ENCODE data around the gene ZNF799.
"Not testable (repeated sequence)": the region's sequence is repeated elsewhere in the genome, so short reads cannot be mapped to it uniquely, and the experiment has no call there.

Gene ZNF799

GRCh38 chr19:12362236-12362635, 38.8 kb downstream of the ZNF799 start:
- not testable (repeated sequence) for DNase-seq (ENCODE audit: low spot score)

- no peak for DNase-seq (ENCODE audit: low spot score)
These were observed 47.7 kb downstream of the ZNF799 start for GRCh38 chr19:12353375-12353774.

- no peak for DNase-seq (ENCODE audit: low spot score)
These were observed 50.2 kb downstream of the ZNF799 start for GRCh38 chr19:12350890-12351197.

GRCh38 chr19:12350185-12350889, 50.7 kb downstream of the ZNF799 start:
- no peak for DNase-seq (ENCODE audit: low spot score)

- DNase-seq (ENCODE audit: low spot score) = no peak
These were observed 54.2 kb downstream of the ZNF799 start for GRCh38 chr19:12346896-12347295.

GRCh38 chr19:12345197-12345596, 55.9 kb downstream of the ZNF799 start:
- no peak for DNase-seq (ENCODE audit: low spot score)
